ENCODE results near the gene GDPD4.

GDPD4 gene

GRCh38 chr11:77332259-77332658 lies 30.8 kb upstream of the GDPD4 start:
- DNase-seq = no peak
- Mint-ChIP-seq H3K4me3 (no peak overlapping the region), H3K27ac (no peak overlapping the region), H3K36me3 (ENCODE audit: low read depth) (peaks cover 3% of the 10 kb centered on the region), H3K9me3 (peaks cover 39% of the 10 kb centered on the region), H3K27me3 (ENCODE audit: low read depth, poor library complexity) (no peaks in the 10 kb centered on the region), H3K4me1 (no peaks in the 10 kb centered on the region)
- TF ChIP-seq, protein P1, sequence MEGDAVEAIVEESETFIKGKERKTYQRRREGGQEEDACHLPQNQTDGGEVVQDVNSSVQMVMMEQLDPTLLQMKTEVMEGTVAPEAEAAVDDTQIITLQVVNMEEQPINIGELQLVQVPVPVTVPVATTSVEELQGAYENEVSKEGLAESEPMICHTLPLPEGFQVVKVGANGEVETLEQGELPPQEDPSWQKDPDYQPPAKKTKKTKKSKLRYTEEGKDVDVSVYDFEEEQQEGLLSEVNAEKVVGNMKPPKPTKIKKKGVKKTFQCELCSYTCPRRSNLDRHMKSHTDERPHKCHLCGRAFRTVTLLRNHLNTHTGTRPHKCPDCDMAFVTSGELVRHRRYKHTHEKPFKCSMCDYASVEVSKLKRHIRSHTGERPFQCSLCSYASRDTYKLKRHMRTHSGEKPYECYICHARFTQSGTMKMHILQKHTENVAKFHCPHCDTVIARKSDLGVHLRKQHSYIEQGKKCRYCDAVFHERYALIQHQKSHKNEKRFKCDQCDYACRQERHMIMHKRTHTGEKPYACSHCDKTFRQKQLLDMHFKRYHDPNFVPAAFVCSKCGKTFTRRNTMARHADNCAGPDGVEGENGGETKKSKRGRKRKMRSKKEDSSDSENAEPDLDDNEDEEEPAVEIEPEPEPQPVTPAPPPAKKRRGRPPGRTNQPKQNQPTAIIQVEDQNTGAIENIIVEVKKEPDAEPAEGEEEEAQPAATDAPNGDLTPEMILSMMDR (IDR thresholded peaks at IDR 0.05) = no peak

GRCh38 chr11:77325159-77325558 lies 23.7 kb upstream of the GDPD4 start:
- Mint-ChIP-seq H3K4me3 (no peak overlapping the region), H3K27me3 (ENCODE audit: low read depth, poor library complexity) (no peaks in the 10 kb centered on the region), H3K27ac (no peak overlapping the region), H3K4me1 (no peaks in the 10 kb centered on the region), H3K36me3 (ENCODE audit: low read depth) (peaks cover 33% of the 10 kb centered on the region), H3K9me3 (peaks cover 28% of the 10 kb centered on the region)
- no peak for DNase-seq
- TF ChIP-seq, protein P1 (IDR thresholded peaks at IDR 0.05) = no peak

DNA sequence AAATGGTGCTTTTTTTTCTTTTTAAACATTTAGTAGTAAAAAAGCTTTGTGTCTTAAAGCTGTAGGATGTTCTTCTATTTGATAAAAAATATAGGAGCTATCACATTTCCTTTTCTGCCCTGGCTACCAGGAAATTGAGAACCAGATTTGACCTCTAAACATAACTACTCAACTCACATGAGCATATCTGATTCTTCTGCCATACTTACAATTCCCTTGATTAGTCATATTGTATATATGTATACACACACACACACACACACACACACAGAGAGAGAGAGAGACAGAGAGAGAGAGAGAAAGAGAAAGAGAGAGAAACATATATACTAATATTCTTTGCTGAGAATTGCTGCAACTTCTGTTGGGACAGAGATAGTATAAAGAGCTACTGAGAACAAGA lies 23.0 kb upstream of the GDPD4 start:
- Mint-ChIP-seq H3K4me1 (no peaks in the 10 kb centered on the region), H3K27ac (no peak overlapping the region), H3K36me3 (ENCODE audit: low read depth) (peaks cover 35% of the 10 kb centered on the region), H3K9me3 (peaks cover 26% of the 10 kb centered on the region), H3K4me3 (no peak overlapping the region), H3K27me3 (ENCODE audit: low read depth, poor library complexity) (no peaks in the 10 kb centered on the region)
- no peak for DNase-seq
- TF ChIP-seq, protein P1 (IDR thresholded peaks at IDR 0.05) = no peak

DNA sequence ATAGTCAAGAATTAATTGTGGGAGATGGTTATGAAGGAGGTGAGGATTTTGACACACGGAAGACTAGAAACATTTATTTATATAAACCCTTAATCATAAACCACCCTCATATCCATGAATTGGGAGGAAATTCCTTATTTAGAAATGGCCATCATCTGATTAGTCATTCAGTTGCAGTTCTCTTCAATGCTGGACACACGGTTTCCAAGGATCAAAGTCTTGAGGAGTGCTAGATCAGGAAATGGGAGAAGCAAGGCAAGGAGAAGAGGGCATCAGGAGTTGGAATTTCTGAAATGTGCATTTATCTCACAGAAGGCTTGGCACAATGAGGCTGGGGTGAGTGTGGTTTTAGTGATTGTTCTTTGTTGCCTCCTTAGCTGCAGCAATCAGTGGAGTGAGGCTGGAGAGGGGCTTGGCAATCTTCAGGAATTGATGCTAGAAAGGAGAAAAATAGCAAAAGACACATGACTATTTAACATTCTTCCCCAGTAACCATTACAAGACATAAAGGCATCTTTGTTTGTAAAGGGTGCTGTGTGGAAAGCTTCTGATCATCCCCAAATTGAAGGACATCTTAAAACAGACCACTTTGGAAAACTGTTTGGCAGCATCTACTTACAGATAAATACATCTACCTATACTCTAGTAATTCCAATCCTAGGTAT lies 21.6 kb upstream of the GDPD4 start:
- no peaks in the 10 kb centered on the region for H3K27me3 Mint-ChIP-seq (ENCODE audit: low read depth, poor library complexity)
- no peaks in the 10 kb centered on the region for H3K4me1 Mint-ChIP-seq
- no peak overlapping the region for H3K4me3 Mint-ChIP-seq
- no peak for DNase-seq
- H3K36me3 Mint-ChIP-seq (ENCODE audit: low read depth) = peaks cover 38% of the 10 kb centered on the region
- TF ChIP-seq, protein P1 (IDR thresholded peaks at IDR 0.05) = no peak
- peaks cover 15% of the 10 kb centered on the region for H3K9me3 Mint-ChIP-seq
- H3K27ac Mint-ChIP-seq = peak overlapping the region; percentile 71

DNA sequence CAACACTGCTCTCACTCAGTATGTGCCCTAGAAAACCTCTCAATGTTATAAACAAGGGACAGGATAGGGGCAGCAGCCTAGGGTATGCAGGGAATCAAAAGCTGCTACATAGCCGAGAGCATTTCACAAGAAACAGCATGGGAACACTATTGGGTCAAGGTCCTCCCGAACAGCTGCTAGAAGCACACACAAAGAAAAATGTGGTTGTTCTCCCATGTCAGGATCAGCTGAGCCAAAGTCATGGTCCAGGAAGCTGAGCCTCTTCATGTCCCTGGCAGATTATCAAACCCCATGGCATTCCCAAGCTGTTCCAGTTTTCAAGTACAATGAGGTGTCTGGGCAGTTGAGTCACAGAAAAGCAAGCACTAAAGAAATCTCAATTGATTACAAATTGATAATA lies 21.0 kb upstream of the GDPD4 start:
- H3K9me3 Mint-ChIP-seq = peaks cover 9% of the 10 kb centered on the region
- H3K27ac Mint-ChIP-seq = no peak overlapping the region
- H3K4me1 Mint-ChIP-seq = no peaks in the 10 kb centered on the region
- H3K36me3 Mint-ChIP-seq (ENCODE audit: low read depth) = peaks cover 38% of the 10 kb centered on the region
- DNase-seq = no peak
- no peak overlapping the region for H3K4me3 Mint-ChIP-seq
- TF ChIP-seq, protein P1 (IDR thresholded peaks at IDR 0.05) = no peak
- no peaks in the 10 kb centered on the region for H3K27me3 Mint-ChIP-seq (ENCODE audit: low read depth, poor library complexity)

GRCh38 chr11:77320351-77320750 lies 18.9 kb upstream of the GDPD4 start:
- TF ChIP-seq, protein P1 (IDR thresholded peaks at IDR 0.05) = no peak
- no peak for DNase-seq
- peaks cover 28% of the 10 kb centered on the region for H3K36me3 Mint-ChIP-seq (ENCODE audit: low read depth)
- H3K4me3 Mint-ChIP-seq = no peak overlapping the region
- H3K27me3 Mint-ChIP-seq (ENCODE audit: low read depth, poor library complexity) = no peaks in the 10 kb centered on the region
- peaks cover 4% of the 10 kb centered on the region for H3K9me3 Mint-ChIP-seq
- peak overlapping the region; percentile 42 for H3K27ac Mint-ChIP-seq
- H3K4me1 Mint-ChIP-seq = peaks cover 12% of the 10 kb centered on the region

Measured in nephron progenitor cell (in vitro differentiated cells).